ELF-1 (cell line): ENCODE measurements around the gene EZR.

Source experiments
- DNase-seq: peaks from one replicate; pipeline ENCODE4 v3.0.0-alpha.2; 2016; ENCODE audit warnings: low read depth, low spot score

EZR gene

DNA sequence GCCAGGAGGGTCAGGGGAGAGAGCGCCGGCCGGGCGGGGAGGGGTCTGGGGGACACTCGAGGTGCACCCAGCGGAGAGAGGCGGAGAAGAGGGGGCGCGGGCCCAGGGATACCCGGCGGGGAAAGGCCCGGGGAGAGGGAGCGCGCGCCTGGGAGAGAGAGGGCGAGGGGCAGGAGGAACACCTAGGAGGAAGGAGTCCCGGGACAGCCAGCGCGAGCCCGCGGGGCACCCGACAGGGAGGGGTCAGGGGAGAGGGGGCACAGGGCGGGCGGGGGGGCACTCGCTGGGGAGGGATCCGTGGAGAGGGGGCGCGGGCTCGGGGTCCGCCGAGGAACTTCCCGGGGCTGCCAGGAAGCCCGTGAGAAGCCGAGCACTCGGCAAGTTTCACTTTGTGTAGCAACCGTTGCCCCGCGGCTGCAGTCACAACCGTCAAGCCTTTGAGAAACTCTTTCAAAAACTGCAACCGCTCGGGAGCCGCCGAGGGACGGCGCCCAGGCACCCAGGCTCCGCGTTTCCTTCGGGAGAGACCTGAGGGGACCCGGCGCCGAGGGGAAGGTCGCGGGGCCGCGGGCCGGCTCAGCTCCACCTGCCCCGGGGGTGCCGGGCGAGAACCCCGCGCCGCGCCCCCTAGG, 471 bp downstream of the EZR start:
- DNase-seq, result no peak

DNA sequence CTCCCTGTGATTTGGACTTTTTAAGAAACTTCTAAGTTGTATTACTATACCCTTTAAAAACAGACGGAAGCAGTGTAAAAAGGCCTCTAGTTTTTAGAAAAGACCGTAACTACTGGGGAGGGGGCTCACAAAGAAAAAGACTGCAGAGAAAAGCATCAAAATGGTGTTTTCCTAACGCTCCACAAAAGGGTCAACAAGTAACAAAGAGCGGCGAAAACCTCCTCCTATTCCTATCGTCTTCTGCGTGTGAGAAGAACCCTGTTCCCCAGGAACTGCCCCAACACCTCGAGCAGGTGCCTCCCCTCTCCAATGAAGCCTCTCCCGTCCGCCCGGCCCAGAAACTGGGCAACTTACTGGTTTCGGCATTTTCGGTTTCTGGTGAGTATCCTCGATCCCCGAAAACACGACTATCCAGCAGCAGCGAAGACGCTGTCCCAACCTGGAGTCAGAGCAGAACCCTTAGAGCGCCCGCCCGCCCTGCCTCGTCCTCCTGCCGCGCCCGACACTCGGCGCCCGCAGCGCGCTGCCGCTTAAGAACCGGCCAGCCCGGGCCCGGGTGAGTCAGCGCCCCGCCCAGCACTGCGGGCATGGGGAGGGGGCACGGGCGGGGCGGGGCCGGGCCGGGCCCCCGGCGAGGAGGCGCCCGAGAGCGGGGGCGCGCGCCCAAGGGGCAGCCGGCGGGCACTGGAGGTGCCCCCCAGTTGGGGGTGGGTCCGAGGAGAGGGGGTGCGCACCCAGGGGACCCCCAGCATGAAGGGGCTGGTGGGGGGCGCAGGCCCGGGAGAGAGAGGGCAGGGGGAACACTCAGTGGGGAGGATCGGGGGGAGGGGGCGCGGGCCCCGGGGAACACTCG, 1.2 kb downstream of the EZR start:
- peak; percentile 80 for DNase-seq

DNA sequence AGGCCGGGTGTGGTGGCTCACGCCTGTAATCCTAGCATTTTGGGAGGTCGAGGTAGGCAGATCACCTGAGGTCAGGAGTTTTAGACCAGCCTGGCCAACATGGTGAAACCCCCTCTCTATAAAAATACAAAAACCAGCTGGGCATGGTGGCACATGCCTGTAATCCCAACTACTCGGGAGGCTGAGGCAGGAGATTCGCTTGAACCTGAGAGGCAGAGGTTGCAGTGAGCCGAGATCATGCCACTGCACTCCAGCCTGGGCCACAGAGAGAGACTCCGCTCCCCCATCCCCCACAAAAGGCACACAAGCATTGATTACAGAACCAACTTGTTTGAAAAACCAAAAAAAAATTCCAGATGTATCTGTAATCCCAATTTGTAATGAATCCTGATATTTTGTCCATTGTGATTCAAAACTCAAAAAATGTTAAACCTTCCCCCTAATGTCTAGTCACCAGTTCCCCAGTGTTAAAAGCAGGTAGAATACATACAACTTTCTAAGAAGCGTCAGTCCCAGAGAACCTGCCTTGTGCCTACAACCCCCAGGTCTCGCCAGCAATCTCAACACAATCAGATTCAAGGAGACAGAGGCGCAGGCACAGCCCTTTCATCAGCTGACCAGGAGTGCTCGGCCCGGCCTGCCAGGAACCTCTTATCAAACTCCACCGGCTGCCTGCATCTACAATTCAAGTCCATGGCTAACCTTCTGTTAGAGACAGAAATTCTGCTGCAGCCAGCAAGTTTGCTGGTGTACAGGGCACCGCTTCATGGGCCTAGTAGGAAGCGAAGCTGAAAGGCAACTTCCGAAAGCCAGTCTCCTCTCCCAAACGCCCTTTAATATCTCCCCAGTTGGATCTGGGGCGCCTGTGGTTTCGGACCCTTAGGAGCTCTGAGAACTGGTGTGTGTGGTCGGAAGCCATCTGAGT, 2.1 kb downstream of the EZR start:
- peak; percentile 72 for DNase-seq

DNA sequence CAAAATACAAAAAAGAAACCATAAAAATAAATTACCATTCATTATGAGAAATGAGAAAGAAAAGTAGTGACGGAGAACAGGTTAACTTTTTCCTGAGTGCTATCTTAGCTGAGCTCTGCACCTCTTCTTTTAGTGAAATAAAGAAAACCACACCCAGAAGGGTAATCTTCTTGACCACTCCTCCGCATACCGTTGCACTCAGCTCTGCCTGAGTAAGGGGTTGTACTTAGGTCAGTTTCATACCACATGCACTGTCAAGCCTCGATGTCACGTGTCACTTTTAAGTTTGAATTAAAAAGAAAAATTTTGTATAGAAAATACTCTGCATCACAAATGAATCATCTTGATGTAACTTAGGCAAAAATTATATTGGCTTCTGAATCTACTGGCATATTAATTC, 2.8 kb downstream of the EZR start:
- no peak for DNase-seq

DNA sequence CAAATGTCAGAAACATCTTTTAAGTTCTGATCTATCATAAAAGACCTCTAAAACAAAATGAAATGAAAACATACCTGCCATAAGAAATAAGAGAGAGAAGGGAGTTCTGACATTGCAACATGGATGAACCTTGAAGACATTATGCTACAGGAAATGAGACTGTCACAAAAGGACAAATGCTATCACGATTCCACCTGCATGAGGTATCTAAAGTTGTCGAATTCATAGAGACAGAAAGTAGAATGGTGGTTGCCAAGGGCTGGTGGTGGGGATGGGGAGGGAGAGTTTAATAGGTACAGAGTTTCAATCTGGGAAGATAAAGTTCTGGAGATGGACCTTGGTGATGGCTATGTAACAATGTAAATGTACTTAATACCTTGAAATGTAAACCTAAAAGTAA, 3.3 kb downstream of the EZR start:
- no peak for DNase-seq

DNA sequence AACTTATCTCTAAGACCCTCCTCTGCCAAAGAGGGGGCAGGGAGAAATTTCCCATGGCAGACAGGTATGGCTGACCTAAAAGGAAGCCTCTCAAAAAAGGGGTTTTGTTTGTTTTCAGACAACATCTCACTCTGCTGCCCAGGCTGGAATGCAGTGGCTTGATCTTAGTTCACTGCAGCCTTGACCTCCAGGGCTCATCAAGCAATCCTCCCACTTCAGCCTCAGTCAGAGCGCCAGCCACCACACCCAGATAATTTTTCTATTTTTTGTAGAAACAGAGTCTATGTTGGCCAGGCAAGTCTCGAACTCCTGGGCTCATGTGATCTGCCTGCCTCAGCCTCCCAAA, 3.8 kb downstream of the EZR start:
- DNase-seq, result no peak

DNA sequence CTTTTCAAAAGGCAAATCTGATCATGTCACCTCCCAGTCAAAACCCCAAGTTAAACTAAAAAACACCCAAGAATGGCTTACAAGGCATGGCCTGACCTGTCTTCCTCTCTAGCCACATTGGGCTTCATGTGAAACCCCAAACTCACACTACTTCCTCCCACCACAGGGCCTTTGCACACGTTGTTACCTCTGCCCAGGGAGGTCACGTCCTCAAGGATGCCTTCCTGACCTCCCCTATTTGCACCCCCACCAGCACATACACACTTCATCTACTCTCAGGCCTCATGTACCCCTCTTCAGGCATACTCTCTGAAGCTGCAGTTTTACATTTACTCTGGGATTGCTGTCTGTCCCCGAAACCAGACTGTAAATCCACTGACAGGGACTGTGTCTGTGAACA, 6.1 kb downstream of the EZR start:
- no peak for DNase-seq

DNA sequence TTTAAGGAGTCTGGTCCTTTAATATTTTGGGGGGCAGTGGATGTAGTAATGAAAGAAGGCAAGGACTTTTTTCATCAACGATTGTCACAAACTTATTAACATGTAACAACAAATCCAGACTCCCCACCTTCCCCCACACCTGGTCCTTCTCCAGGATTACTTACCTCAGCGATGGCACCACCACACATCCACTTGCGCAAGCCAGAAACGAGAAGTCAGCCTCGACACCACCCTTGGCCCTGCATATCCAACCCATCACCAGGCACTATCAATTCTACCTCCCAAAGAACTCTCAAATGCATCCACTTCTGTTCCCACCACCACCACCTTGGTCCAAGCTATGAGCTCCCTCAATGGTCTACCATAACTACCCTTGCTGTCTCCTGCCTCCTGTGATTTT, 6.6 kb downstream of the EZR start:
- DNase-seq, result no peak

DNA sequence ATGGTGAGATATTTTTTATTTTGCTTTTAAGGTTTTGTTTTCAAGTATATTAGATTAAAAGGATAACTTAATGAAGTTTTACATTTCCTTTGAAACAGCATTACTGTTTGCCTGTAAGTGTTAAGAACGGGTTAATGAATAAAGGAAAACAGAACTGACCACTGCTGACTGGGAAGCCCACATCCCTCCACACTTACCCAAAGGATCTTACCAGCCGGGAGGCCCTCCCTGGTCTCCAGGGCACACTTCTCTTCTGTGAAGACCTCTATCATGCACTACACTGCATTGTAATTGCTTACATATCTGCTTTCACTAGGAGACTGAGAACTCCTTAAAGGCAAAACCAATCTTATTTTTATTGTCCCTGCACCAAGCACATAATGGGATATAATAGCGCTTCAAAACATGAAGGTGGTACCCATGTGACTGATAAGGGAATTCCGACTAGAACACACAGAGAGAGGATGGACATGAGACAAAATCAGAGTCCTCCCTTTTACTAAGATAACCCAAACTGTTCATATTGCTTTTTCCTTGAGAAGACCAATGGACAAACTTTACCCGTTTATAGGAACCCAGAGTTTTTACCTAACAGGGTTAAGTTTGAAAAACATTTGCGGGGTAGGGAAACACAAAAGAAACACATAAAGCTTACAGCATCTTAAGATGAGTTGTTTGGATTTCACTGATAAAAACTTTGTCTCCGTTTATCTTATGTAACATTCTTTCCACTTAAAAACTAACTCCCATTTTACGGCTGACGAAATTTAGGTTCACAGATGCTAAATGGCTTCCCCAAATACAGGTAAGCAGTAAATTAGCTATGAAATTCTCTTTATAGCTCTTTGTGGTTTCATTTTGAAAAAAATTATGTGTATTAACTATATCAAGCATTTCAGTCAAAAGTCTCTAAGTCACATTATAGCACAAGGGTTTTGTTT, 8.7 kb downstream of the EZR start:
- DNase-seq, result no peak

DNA sequence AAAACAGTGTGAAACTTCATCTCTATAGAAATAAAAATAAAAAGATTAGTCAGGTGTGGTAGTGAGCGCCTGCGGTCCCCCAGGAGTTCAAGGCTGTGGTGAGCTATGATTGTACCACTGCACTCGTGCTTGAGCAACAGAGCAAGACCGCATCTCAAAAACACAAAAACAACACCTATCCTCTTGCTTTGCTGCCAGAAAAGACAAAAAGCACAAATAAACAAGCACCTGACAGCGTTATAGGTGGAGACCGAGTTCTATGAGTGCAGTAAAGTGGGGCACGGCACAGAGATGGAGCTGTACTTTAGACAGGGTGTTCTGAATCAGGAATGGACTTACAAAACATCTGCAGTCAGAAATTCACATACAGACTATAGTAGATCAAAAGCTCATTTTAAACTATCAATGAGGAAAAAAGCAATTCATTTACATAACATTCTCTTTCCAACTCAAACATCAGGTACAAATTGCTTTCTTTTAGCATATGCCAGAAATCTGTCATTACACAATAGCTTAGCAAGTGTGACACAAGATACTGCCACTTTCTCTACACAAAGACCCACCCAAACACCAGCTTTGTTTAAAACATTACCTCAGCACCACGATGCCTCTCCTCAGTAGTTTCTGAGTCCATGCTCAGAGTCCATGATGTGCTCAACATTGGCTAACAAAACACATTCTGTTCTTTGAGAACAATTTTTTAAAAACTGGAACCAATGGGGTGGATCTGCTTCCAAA, 10.1 kb downstream of the EZR start:
- DNase-seq, result no peak

DNA sequence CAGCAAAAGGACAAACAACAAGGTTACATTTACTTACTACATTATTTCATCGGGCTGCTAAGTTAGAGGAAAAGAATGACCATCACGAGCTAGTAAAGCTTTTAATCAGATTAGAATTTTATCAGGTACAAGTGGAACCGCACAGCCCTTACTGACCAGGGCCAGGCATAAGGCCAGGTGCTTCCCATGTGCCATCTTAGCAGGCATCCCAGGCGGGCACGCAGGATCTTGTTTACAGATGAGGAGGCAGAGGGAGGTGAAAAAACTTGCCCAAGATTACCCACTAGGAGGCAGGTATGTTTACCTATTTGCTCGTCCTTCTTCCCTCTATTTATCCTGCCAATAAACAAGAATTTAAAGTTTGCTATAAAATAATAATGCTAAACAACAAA, 10.7 kb downstream of the EZR start:
- no peak for DNase-seq

DNA sequence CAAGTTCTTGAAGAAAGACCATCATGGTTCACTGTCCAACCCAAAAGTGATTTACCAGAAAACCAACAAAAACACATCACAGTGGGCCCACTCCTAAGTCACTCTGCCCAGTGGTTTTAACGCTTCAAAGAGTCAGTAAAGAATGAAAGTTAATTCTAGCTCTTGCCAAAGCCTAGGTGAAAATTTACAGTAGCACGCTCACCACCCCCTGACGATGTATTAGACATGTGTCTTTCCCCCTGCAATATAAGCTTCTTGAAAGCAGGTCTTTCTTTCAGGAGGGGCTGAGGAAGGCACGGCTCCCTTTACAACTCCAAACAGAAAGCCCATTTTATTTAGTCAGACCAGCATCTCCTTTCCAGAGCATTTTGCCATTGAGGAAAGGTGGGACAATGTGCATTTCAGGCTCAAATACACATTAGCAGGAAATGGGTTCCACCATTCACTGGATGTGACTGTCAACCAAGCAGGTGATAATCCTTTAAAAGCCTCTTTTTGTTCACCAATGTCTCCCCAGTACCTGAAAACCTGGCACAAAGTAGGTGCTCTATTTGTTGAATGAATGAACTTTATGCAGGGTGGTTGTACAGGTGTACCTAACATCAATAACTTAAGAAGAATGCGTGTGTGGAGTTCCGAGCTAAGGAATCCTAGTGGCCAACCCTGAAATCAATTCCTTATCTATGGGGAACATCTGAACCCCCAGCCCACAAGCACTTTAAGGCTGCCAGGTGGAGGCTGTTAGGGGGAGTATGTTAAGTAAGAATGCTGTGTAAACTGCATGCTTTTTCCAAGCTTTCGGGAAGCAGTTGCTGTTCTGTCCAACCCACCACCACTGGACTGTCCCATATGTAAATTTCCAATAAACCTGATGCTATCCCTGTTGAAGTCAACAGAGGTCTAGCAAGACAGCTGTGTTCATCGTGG, 11.4 kb downstream of the EZR start:
- DNase-seq, result no peak

DNA sequence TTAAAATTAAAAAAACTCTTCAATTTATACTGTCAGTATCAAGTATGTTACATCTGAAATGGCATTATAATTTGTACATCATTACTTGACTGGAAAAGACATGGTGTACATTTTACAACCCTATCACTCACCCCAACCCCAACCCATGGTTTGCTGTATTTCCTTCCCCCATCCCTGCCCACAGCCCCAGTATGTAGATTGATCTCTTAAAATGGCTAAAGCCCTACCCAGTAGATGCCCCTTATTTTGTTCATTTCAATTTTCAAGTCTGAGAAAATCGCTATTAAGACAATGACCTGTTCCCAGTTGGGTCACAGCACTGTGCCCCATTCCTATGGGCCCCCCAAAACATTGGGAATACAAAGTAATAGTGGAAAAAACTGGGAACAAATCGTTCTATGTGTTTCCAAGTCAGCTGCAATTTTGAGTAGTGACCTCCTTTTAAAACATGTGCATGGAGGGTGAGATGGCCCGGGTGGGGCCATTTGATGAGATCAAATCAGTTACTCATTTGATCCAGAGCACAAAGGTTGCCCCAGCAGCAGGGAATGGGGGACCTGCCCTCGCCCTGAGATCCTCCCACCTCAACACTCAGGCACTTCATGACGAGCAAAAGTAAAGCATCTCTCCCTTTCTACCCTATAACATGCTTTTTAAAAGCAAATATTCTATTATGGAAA, 13.3 kb downstream of the EZR start:
- no peak for DNase-seq

DNA sequence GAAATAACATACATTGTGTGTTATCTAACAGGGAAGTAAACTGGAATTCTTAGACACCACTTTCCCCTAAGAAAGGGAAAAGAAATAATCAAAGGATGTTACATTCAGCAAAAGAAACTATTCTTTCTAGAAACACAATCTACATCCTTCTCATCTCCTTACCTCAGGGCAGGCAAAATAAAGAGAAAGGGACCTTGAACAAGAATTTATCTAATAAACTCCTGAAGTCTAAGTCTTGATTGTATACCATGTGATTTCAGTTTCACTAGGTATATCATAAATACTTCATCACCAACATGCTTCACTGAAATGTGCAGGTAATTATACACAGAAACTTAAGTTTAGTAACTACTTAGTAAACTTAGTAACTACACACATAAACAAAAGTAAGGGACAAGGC, 15.0 kb downstream of the EZR start:
- DNase-seq, result no peak

DNA sequence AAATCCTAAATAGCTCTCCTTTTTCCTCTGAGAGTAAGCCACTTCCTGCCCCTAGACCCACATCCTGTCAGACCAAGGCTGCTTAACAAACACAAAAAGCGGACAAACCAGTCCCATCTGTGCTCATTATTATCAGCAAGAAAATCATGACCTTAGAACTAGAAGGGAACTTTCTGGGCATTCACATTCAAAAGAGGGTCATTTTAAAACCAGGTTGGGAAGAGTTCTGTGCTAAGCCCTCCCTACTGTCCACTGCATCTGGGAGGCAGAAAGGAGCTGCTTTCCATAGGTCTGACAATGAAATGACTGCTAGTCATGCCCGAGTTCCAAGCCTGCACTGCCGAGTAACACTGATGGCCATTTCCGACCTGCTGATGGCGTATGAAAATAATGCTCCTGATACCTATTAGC, 15.4 kb downstream of the EZR start:
- peak; percentile 59 for DNase-seq

DNA sequence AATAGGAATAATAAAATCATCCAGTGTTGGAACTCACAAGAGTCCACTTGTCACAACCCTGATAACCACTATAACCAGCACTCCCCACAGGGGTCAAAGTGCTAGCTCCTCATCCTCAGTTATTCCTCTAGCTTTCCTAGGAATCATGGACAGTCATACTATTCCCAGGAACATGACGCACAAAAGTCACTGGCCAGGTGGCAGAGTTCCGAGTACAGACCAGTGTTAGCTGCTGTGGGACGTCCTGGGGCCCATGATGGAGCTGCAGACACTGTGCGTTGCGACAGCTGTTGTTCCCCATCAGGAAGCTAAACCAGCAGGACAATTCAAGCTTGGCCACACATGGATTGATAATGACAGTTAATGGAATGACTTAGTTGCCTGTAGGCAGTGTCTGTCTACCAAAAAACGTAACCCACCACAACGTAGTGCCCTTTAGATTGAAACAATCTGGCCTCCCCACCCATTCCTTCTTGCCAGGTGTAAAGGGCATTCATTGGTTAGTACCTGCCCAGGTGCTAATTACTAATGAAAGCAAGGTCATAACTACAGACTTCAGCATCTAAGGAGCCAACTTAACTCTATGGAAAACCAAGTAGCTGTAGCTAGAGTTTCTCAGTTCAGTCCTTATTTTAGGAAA, 17.4 kb downstream of the EZR start:
- no peak for DNase-seq

DNA sequence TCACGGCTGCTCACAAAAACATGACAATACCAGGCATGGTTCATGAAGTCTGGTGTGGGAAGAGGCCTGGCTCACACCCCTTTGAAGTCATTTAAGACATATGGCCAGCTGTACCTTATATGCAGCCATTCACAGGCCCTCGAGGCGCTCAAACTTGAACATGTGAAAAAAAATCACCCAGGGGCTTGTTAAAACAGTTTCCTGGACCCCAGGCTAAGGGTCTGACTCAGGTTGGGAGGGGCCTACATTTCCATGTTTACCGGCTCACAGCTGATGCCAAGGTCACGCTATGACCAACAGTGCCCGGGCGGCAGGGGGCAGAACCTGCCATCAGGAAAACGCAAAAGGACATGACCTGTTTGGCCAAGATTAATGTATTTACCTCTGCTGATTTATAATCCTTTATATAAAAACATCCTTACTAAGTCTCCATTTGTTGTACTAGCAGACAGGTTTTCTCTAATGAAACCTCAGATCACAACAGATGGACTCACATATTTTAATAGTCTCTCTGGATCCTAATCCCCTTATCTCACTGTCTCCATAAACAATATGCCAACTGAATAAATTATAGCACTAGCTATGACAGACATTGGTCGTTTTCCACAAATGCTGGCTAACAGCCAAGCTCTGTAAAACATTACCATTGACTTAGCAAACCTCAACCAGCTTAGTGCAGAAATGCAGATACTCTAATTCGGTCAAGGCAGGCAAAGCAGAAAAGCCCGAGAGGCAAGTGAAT, 19.9 kb downstream of the EZR start:
- DNase-seq, result no peak

DNA sequence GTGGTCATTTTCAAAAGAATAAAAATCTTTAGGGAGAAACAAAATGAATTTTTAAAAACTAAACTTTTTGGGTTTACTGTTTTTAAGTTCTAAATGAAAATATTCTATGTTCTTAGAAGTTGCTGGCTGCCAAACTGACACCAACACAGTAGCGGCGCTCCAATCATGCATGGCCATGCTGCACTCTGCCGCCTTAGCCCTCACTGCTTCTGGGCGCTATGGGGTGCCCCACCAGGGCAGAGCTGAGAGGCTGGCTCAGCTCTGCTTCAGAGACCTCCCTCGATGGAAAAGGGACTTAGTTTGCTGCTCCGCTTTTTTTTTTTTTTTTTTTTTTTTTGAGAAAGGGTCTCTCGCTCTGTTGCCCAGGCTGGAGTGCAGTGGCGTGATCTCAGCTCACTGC, 20.9 kb downstream of the EZR start:
- DNase-seq, result no peak
